IMR-90 (cell line): ENCODE measurements around the gene CDKL1.

Experiments
- CTCF ChIP-seq: conservative IDR thresholded peaks from 2 replicates; pipeline ENCODE4 v1.5.1; 2012; ENCODE audit warnings: mild to moderate bottlenecking, low read depth, low read length, improper control_type of control experiment
- POLR2A ChIP-seq: IDR thresholded peaks from 2 replicates; pipeline ENCODE4 v1.6.1; 2012; ENCODE audit warnings: mild to moderate bottlenecking, low read depth, low read length
- RFX5 ChIP-seq: IDR thresholded peaks from 2 replicates; pipeline ENCODE4 v1.8.0; 2012; ENCODE audit warnings: low read depth, mild to moderate bottlenecking, low read length, moderate library complexity

- TF ChIP-seq CTCF (no peak), POLR2A (no peak), RFX5 (no peak)
Observed at GRCh38 chr14:50399251-50400032, 2.8 kb upstream of the CDKL1 start.
